HS-5 (cell line): ENCODE results near the gene TMEM35B.
"Not testable (repeated sequence)": the region's sequence is repeated elsewhere in the genome, so short reads cannot be mapped to it uniquely, and the experiment has no call there.

Experiments used
- DNase-seq: peaks from one replicate; pipeline ENCODE4 v3.0.0-alpha.2; 2012; ENCODE audit warnings: low read depth

The TMEM35B gene

DNA sequence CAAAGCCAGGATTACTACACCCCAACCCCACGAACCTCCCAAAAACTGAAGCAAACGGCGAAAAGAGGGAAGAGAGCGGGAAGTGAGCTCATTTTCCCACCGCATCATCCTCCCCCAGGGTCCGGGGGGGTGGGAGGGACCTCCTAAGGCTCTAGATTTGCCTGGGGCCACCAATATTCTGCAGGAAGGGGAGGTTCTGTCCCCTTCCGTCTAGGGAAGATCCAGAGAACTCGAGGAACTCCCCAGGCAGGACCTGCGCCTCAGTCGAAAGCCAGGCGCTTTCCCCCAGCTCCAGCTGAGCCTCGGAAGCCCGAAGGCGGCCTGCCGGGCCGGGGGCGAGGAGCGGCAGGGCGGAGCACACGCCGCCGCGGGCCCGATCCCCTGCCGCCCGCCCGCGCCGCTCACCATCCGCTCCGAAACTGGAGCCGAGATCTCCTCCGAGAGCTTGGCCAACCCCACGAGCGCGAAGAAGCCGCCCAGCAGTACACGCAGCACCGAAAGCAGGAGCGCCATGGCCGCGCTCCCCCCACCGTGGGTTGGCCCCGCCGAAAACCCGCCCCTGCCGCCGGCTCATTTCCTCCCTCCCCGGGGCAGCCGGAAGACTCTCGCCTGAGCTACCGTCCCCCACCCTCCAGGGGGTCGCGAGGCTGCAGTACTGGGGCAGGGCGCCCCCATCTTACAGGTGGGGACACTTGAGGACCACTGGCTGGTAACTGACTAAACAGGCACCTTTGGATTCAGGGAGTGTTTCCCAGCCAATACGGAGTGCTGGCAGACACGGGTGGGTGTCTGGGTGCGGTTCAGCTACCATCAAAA lies at the start of gene TMEM35B:
Gene TMEM35B, minus strand, starts transcription at position 555 of the 816 bp plus-strand sequence. Its CDS starts 42 bp downstream, at position 513.
- DNase-seq = no peak

- DNase-seq = no peak
These were observed 48.2 kb upstream of the TMEM35B start for GRCh38 chr1:35033346-35033745.

GRCh38 chr1:35032384-35032739 lies 47.2 kb upstream of the TMEM35B start:
- DNase-seq = no peak

GRCh38 chr1:35030756-35031446 lies 45.8 kb upstream of the TMEM35B start:
- peak; percentile 25 for DNase-seq

- no peak for DNase-seq
These were observed 45.2 kb upstream of the TMEM35B start for GRCh38 chr1:35030338-35030737.

GRCh38 chr1:35029761-35030160 lies 44.6 kb upstream of the TMEM35B start:
- no peak for DNase-seq

DNA sequence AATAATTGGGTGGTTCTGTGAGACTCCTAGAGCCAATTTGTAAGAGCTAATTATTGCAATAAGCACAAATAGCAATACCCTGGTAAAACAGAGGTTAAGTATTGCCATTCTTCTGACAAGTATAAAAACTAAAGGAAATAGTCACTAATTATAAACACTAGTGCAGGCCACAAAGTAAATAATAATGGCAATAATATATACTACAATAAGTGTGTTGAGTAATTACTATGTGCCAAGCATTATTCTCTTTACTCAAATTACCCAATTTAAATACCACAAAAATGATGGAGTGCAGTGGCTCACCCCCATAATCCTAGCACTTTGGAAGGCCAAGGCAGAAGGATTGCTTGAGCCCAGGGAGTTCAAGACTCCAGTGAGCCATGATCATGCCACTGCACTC lies 31.3 kb upstream of the TMEM35B start:
- DNase-seq = no peak

GRCh38 chr1:35014486-35014885 lies 29.3 kb upstream of the TMEM35B start:
- no peak for DNase-seq

- DNase-seq = no peak
These were observed 20.6 kb upstream of the TMEM35B start for GRCh38 chr1:35005711-35006110.

DNA sequence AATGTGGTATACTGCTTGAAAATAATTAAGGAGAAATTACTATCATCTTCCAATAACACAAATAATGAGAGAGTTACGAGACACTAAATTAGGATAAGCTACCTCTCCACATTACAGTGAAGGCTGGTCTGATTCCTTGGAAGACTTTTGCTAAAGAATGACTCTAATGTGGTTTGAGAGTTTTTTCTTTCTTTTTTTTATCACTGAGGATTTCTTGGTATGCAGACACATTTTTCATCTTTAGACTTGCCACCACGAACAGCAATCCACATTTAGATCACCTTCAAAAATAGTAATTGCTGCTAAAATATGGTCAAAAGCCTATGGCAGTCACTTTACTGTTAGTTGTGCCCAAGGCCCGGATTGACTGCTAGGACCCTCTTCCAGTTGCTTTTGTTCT lies 16.6 kb upstream of the TMEM35B start:
- no peak for DNase-seq

GRCh38 chr1:34994878-34995277 lies 9.7 kb upstream of the TMEM35B start:
- DNase-seq = no peak

DNA sequence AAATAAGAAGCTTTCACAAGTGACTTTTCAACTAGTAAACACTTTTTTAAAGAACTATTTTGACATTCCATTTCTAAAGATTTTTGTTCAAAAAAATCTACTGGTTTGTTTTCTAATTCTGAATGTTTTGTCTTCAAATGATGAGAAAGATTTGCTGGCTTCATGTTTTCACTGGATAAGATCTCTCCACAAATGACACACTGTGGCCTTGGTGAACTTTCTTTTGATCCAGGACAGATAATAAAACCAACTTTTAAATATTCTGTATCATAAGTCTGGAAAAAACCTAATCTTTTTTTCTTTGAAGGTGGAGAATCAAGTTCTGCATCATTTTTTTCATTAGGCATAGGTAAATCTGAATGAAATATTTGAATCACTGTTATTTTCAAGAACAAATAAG lies 3.4 kb upstream of the TMEM35B start:
- DNase-seq = no peak

DNA sequence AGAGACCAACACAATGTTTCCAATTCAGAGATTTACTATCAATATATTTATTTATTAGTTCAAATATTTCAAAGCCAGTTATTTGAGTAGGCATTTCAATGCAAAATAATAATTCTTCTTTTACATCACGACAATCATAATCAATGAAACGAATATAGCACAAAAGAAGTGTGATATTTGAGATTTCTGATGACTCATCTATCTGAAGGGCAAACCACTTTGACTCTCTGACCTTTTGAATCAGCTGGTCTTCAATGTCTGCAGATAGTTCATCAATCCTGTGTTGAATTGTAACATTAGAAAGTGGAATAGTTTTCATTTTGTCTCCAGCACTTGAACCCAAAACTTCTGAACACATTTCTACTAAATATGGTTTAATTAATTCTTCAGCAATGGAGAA lies 3.0 kb upstream of the TMEM35B start:
- no peak for DNase-seq

DNA sequence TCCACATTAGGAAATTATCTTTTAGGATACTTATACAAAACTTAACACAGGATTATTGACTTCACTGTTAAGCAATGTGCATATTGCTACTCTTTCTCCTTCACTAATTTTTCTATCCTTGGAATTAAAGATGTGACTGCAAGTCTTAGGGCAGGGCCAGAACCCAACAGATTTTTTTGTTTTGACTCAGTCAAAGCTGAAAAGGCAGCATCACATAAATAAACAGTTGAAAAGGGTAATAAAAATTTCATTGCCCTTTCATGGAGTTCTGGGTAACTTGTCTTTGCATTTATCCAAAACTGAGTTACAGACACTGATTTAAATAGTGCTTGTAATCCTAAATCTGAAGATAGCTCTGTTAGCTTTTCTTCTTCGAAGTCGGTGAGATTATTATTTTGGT lies 1.9 kb upstream of the TMEM35B start:
- DNase-seq = no peak

DNA sequence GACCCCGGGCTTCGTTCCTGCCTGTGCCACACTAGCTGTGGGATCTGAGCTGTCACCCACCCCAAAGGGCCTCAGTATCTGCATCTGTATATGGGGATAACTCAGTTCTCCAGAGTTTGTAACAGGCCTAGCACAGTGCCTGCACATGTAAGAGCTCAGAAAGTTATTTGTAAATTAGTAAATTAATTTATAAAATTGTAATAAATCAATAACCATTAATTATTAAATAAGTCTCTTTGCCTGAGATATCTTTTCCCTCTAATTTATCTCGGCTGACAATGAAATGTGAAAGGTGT lies 410 bp upstream of the TMEM35B start:
- not testable (repeated sequence) for DNase-seq

DNA sequence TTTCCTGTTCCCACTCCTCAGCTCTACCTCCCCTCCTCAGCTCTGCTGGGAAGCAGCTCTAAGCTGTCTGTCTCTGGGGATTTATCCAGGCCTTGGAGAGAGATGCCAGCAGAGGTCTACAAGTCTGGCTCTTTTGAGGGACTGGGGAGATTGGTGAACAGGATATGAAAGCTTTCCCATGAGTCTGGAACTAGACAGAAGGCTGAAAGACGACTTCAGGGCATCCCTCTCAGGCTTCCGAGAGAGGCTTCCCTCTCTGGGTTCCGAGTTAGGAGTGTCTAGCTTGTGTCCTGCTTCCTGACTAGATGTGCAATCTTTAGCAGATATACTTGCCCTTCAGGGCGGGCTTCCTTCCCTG lies 733 bp downstream of the TMEM35B start:
- DNase-seq = peak; percentile 29

DNA sequence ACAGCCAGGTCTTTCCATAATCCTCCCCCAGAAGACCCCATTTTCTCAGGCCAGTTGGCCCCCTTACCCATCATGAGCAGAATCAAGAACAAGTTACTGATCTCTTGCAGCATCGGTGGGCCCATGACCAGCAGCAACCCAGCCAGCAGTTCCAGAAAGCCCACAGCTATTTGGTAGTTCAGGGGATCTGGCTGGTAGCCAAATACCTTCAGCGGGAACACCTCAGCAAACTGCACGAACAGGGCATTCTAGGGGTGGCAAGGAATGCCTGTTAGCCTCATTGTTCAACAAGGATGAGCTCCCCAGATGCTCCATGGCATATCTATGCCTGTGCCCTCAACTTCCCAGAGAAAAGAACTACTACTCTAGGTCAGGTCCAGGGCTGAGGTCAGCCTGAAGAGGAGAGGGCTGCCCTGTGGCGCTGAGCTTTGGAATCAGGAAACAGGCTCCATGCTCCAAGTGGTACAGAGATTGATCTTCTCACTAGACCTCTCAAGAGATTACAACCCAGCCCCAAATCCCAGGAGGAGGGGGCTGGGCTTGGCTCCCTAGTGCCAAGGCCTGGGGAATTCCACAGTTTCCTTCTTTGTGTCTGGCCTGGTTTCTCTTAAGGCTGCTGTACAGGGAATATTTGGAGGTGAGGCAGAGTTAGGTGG lies 1.3 kb downstream of the TMEM35B start:
- DNase-seq = no peak

GRCh38 chr1:34982820-34983376 lies 2.2 kb downstream of the TMEM35B start:
- DNase-seq = no peak

GRCh38 chr1:34980715-34981114 lies 4.4 kb downstream of the TMEM35B start:
- DNase-seq = no peak

DNA sequence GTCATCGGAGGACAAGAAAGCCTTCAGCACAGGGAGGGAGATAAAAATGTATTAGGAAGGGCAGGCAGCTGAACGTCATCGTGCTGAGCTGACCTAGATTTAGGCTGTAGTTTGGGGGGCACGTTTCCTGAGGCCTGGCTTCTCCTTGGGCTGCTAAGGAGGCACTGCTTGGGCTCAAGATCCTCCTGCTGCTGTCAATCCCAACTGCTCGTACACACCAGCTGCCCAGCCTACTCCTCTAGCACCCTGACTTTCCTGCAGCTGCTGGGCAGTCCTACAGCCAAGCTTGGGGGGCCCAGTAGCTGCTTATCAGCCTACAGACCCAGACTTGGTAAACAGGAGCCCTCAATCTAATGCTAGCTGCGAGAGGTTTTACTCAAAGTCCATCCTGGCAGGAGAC lies 6.2 kb downstream of the TMEM35B start:
- no peak for DNase-seq

- DNase-seq = no peak
These were observed 7.3 kb downstream of the TMEM35B start for GRCh38 chr1:34977858-34978257.

DNA sequence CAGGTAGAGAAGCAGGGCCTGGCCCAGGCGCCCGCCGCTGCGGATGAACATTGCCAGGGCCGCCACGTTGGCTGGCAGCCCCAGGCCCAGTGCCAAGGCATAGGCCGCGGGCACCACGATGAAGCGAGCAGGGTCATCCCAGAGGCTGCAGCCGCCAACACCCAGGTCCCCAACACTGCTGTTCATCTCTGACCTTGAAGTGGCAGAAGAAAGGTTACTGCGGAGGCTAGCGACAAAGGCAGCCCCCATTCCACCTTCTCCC lies 8.0 kb downstream of the TMEM35B start:
- DNase-seq = no peak
